SH-SY5Y (cell line): ENCODE measurements around the gene YBEY.

Experiments used
- GATA2 ChIP-seq: IDR thresholded peaks from 2 replicates; pipeline ENCODE4 v1.6.1; 2011; ENCODE audit warnings: mild to moderate bottlenecking, low read depth, low read length
- GATA3 ChIP-seq: IDR thresholded peaks from 2 replicates; pipeline ENCODE4 v1.6.1; 2011; ENCODE audit warnings: low read depth, mild to moderate bottlenecking, low read length, moderate library complexity

GRCh38 chr21:46245213-46245915 is 40.8 kb upstream of the YBEY start:
- TF ChIP-seq GATA2 (no peak), GATA3 (no peak)
